Measurements from ENCODE around the gene PXMP4.

DNA sequence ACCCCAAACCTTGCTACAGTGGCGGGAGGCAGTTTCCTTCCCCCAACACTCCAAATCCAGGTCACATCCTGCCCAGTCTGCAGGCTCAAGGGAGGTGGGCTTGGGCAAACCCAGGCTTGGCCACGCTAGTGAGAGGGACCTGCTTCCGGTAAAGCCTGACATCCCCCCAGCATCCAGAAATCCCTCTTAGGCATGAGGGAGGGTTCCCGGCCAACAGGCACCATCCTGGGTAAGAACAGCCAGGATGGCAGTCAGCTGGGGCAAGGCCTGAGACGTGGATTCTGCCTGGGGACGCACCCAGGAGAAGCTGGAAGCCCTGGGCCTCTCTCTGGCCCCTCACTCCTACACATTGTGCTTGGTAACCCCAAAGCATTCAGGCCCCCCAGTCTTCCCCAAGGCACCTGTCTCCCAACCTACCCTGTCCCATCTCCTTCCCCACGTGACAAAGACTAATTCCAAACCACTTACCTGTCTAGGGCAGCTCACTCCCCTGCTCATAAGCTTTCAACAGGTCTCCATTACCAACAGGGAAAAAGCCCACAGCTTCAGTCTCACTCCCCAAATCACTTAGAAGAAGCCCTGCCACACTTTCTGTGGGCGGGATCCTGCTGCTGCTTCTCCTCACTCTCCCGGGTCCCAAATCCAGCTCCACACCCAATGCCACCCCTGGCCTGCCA lies 55.9 kb downstream of the PXMP4 start:
- TF ChIP-seq SOX6 (IDR thresholded peaks at IDR 0.05) (no peak), EZH2 (IDR thresholded peaks at IDR 0.05; ENCODE audit: borderline replicate concordance, low read depth, low read length) (no peak), SAFB2 (IDR thresholded peaks at IDR 0.05; ENCODE audit: borderline replicate concordance, low read depth, low read length, severe bottlenecking) (no peak), JUND (IDR thresholded peaks at IDR 0.05; ENCODE audit: borderline replicate concordance, low read depth, low read length) (no peak), JUND (tag; IDR thresholded peaks at IDR 0.05; ENCODE audit: borderline replicate concordance, low read depth, low read length) (no peak), FOXJ3 (CRISPR knock-in tag; IDR thresholded peaks at IDR 0.05) (no peak), HLTF (IDR thresholded peaks at IDR 0.05) (no peak), SETDB1 (IDR thresholded peaks at IDR 0.05; ENCODE audit: low read length) (no peak)
- TF ChIP-seq, protein P1, sequence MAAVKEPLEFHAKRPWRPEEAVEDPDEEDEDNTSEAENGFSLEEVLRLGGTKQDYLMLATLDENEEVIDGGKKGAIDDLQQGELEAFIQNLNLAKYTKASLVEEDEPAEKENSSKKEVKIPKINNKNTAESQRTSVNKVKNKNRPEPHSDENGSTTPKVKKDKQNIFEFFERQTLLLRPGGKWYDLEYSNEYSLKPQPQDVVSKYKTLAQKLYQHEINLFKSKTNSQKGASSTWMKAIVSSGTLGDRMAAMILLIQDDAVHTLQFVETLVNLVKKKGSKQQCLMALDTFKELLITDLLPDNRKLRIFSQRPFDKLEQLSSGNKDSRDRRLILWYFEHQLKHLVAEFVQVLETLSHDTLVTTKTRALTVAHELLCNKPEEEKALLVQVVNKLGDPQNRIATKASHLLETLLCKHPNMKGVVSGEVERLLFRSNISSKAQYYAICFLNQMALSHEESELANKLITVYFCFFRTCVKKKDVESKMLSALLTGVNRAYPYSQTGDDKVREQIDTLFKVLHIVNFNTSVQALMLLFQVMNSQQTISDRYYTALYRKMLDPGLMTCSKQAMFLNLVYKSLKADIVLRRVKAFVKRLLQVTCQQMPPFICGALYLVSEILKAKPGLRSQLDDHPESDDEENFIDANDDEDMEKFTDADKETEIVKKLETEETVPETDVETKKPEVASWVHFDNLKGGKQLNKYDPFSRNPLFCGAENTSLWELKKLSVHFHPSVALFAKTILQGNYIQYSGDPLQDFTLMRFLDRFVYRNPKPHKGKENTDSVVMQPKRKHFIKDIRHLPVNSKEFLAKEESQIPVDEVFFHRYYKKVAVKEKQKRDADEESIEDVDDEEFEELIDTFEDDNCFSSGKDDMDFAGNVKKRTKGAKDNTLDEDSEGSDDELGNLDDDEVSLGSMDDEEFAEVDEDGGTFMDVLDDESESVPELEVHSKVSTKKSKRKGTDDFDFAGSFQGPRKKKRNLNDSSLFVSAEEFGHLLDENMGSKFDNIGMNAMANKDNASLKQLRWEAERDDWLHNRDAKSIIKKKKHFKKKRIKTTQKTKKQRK (IDR thresholded peaks at IDR 0.05; ENCODE audit: borderline replicate concordance, low read depth, low read length) = no peak
